ENCODE data around the gene ZNF800. TPM values are rescaled to one million over a fixed set of nuclear protein-coding genes. Genes with fewer than 3 reads are reported as not detected.

The ZNF800 gene
- total and polyA plus RNA-seq, 7 donors, result 4.1 to 33.6 (median 26.6) TPM

DNA sequence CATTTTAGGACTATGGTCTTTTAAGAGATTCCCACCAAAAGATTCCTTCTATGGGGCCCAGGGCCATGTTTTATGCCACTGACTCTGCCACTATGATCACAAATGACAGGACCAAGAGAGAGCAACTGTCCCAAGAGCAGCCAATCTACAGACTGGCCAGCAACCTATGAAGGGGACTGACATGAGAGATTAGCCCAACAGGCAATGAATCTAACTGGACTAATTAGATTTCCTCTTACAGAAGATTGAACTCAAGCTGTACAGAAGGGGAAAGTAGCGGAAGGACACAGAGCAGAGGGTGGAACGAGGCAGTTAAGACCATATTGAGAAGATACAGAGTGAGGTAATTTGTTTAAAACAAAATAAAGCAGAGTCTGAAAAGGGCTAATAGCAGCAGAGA lies 25.8 kb downstream of the ZNF800 start:
- peaks cover 0 to 65% of the 10 kb centered on the region in 2 donors for H3K36me3 ChIP-seq (ENCODE audit: insufficient read depth in 1 of 2, low read depth in 1 of 2)
- TF ChIP-seq CTCF (IDR thresholded peaks at IDR 0.05), result no peak

GRCh38 chr7:127365957-127366315 lies 26.6 kb downstream of the ZNF800 start:
- Histone ChIP-seq H3K4me3 (no peak overlapping the region), H3K36me3 (ENCODE audit: insufficient read depth in 1 of 2, low read depth in 1 of 2) (peaks cover 1 to 65% of the 10 kb centered on the region in 2 donors), H3K27ac (no peak overlapping the region), H3K27me3 (ENCODE audit: insufficient read depth in 3 of 3, low read length in 2 of 3) (no peaks in the 10 kb centered on the region), H3K4me1 (no peaks in the 10 kb centered on the region), H3K9me3 (no peaks in the 10 kb centered on the region)
- ATAC-seq (no peak), DNase-seq (no peak)
- WGBS, 3 donors, result 87 to 96% (median 94%) methylated on average over 2 of the region's 2 CpGs
- intact Hi-C loops (cut with DNase I), result loop anchor here in 1 of 2 donors (10.0 kb wide), 1 partner anchor 279 kb away; no protein-coding TSS in a partner anchor
- TF ChIP-seq CTCF (IDR thresholded peaks at IDR 0.05), result no peak

More for the DNA sequence above, 25.8 kb downstream of the ZNF800 start:
- DNase-seq (no peak), ATAC-seq (no peak)
- Histone ChIP-seq H3K27ac (no peak overlapping the region), H3K4me1 (no peaks in the 10 kb centered on the region), H3K27me3 (ENCODE audit: insufficient read depth in 3 of 3, low read length in 2 of 3) (no peaks in the 10 kb centered on the region), H3K4me3 (no peak overlapping the region), H3K9me3 (no peaks in the 10 kb centered on the region)
- intact Hi-C loops (cut with DNase I), result loop anchor here in 1 of 2 donors (10.0 kb wide), 1 partner anchor 278 kb away; no protein-coding TSS in a partner anchor
- WGBS, 3 donors, result 95 to 99% (median 95%) methylated on average over 2 of the region's 2 CpGs

DNA sequence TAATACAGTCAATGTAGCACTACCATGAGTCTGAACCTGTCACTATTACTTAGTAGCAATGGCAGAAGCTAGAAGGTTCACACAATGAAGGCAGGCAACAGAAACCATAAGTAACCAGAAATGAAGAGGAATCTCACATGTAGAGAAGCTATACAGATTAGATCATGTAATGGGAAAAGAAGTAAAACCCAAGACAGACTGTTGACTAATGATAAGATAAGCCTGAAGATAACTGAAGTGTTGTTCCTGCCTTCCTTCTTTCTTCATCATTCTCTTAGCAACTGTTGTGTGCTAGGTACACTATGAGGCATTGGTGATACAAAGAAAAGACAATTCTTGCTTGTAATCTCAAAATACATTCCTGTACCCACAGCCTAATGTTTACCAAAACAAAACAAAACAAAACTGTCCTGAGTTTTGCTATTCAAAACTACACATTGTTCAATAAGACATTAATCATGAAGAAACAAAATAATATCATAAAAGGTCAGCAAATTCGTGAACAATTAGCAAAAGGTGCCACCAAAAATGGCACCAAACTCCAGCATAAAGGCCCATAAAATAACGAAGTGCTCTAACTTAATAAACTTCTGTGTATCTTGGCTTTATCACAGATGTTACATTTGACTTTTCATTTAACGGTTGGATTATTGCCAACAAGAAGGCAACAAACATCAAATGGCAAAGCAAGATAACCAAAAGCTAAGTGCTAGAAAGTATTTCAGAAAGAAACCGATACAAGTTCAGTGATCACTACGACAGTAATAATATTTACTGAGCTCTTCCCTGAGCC lies 27.1 kb downstream of the ZNF800 start:
- intact Hi-C loops (cut with DNase I), result loop anchor here in 1 of 2 donors (10.0 kb wide), 1 partner anchor 279 kb away; no protein-coding TSS in a partner anchor
- Histone ChIP-seq H3K27me3 (ENCODE audit: insufficient read depth in 3 of 3, low read length in 2 of 3) (no peaks in the 10 kb centered on the region), H3K4me1 (no peaks in the 10 kb centered on the region), H3K27ac (no peak overlapping the region), H3K36me3 (ENCODE audit: insufficient read depth in 1 of 2, low read depth in 1 of 2) (peaks cover 4 to 65% of the 10 kb centered on the region in 2 donors), H3K4me3 (no peak overlapping the region), H3K9me3 (no peaks in the 10 kb centered on the region)
- 83 to 96% (median 91%) methylated on average over 5 of the region's 5 CpGs for WGBS, 3 donors
- no peak for TF ChIP-seq CTCF (IDR thresholded peaks at IDR 0.05)
- no peak for DNase-seq
- no peak for ATAC-seq

DNA sequence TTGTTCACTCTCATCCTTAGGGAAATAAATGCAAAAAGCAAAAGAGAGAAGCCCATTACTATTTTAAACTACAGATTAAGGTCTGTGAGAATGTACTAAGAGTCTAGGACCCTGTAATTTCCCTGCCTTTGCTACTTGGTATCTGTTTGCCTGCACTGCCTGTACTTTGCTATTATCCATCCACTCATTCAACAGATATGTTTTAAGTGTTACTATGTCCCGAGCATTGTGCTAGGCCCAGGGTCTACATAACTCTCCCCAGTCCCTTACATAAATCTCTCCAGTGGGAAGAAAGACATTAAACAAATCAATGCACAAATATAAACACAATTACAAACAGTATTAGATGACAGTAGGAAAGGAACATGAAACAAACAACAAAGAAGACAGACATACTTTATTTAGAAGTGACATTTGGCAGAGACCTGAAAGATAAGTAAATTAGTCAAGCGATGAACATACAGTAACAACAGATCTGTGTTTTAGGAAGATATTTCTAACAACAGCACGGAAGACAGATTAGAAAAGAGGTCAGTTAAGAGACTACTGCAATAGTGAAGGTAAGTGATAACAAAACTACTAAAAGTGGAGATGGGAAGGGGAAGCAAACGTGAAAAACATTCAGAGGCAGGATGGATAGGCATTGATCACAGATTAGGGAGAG lies 30.0 kb downstream of the ZNF800 start:
- no peak for TF ChIP-seq CTCF (IDR thresholded peaks at IDR 0.05)
- whole genome bisulfite sequencing, 3 donors, result 88 to 91% (median 88%) methylated on average over 4 of the region's 4 CpGs

More for the DNA sequence above, 30.0 kb downstream of the ZNF800 start:
- DNase-seq (no peak), ATAC-seq (no peak)
- no peaks in the 10 kb centered on the region for H3K4me1 ChIP-seq
- no peak overlapping the region for H3K27ac ChIP-seq
- no peaks in the 10 kb centered on the region for H3K27me3 ChIP-seq (ENCODE audit: insufficient read depth in 3 of 3, low read length in 2 of 3)
- H3K4me3 ChIP-seq, result no peak overlapping the region
- peaks cover 4 to 55% of the 10 kb centered on the region in 2 donors for H3K36me3 ChIP-seq (ENCODE audit: insufficient read depth in 1 of 2, low read depth in 1 of 2)
- no peaks in the 10 kb centered on the region for H3K9me3 ChIP-seq
- intact Hi-C loops (cut with DNase I), result loop anchor here in 1 of 2 donors (10.0 kb wide), 1 partner anchor 282 kb away; no protein-coding TSS in a partner anchor

Data from psoas muscle (tissue), 8 donors.